CD4-positive, alpha-beta T cell treated with Interleukin-17A for 1 hour (primary cell): ENCODE results near the gene PARD3.
"Not testable (repeated sequence)": the region's sequence is repeated elsewhere in the genome, so short reads cannot be mapped to it uniquely, and the experiment has no call there.

ENCODE experiments used
- DNase-seq: peaks from one replicate; pipeline ENCODE4 v3.0.0-alpha.2; 2020

PARD3 gene

GRCh38 chr10:34795334-34795733 is 19.8 kb downstream of the PARD3 start:
- no peak for DNase-seq

GRCh38 chr10:34794835-34795234 is 20.3 kb downstream of the PARD3 start:
- DNase-seq: no peak

GRCh38 chr10:34793581-34793980 is 21.5 kb downstream of the PARD3 start:
- not testable (repeated sequence) for DNase-seq

GRCh38 chr10:34792881-34793280 is 22.2 kb downstream of the PARD3 start:
- DNase-seq: no peak

GRCh38 chr10:34791947-34792346 is 23.1 kb downstream of the PARD3 start:
- no peak for DNase-seq

GRCh38 chr10:34791228-34791627 is 23.9 kb downstream of the PARD3 start:
- no peak for DNase-seq

- DNase-seq: no peak
These were observed 25.1 kb downstream of the PARD3 start for GRCh38 chr10:34789966-34790506.

GRCh38 chr10:34786464-34786863 is 28.6 kb downstream of the PARD3 start:
- no peak for DNase-seq

- DNase-seq: no peak
These were observed 33.4 kb downstream of the PARD3 start for GRCh38 chr10:34781711-34782110.

- DNase-seq: no peak
These were observed 34.2 kb downstream of the PARD3 start for GRCh38 chr10:34780818-34781380.

- no peak for DNase-seq
These were observed 36.9 kb downstream of the PARD3 start for GRCh38 chr10:34778237-34778636.

GRCh38 chr10:34776090-34776690 is 38.9 kb downstream of the PARD3 start:
- no peak for DNase-seq

- no peak for DNase-seq
These were observed 40.0 kb downstream of the PARD3 start for GRCh38 chr10:34775044-34775637.

GRCh38 chr10:34773636-34774630 is 41.2 kb downstream of the PARD3 start:
- DNase-seq: no peak

- DNase-seq: no peak
These were observed 43.6 kb downstream of the PARD3 start for GRCh38 chr10:34771525-34771924.

GRCh38 chr10:34771106-34771505 is 44.0 kb downstream of the PARD3 start:
- DNase-seq: no peak

GRCh38 chr10:34769899-34770298 is 45.2 kb downstream of the PARD3 start:
- no peak for DNase-seq

- DNase-seq: no peak
These were observed 46.1 kb downstream of the PARD3 start for GRCh38 chr10:34768972-34769330.

GRCh38 chr10:34768261-34768971 is 46.7 kb downstream of the PARD3 start:
- no peak for DNase-seq

GRCh38 chr10:34766811-34767494 is 48.1 kb downstream of the PARD3 start:
- no peak for DNase-seq

- no peak for DNase-seq
These were observed 48.9 kb downstream of the PARD3 start for GRCh38 chr10:34766266-34766600.

- DNase-seq: no peak
These were observed 50.6 kb downstream of the PARD3 start for GRCh38 chr10:34764472-34764946.
